Liver (tissue), 9 donors: ENCODE data around the gene DAG1. TPM values are rescaled to one million over a fixed set of nuclear protein-coding genes. Genes with fewer than 3 reads are reported as not detected.

ENCODE experiments used
- DNase-seq: peaks from one replicate; pipeline ENCODE4 v3.0.0-alpha.2; 2017; ENCODE audit warnings: low spot score
- H3K27ac ChIP-seq, 2 donors: one replicate each; pipeline ENCODE4 v1.7.0; 2013; ENCODE audit warnings: inconsistent platforms in 2 of 2, low read length in 2 of 2, control low read depth in 1 of 2, low read depth in 1 of 2, mild to moderate bottlenecking in 1 of 2
- H3K27me3 ChIP-seq, 4 donors: one replicate each; pipeline versions ENCODE4 v1.6.1 to v1.7.0; 2013; ENCODE audit warnings: low read length in 3 of 4, inconsistent platforms in 1 of 4, mild to moderate bottlenecking in 1 of 4, moderate library complexity in 1 of 4; ENCODE audit not compliant: control insufficient read depth in 4 of 4, insufficient read depth in 4 of 4
- H3K36me3 ChIP-seq, 4 donors: one replicate each; pipeline versions ENCODE4 v1.6.1 to v1.7.0; 2013; ENCODE audit warnings: low read length in 3 of 4, mild to moderate bottlenecking in 3 of 4, low read depth in 1 of 4, moderate library complexity in 1 of 4; ENCODE audit not compliant: control insufficient read depth in 4 of 4, insufficient read depth in 3 of 4
- H3K4me1 ChIP-seq, 4 donors: one replicate each; pipeline versions ENCODE4 v1.6.1 to v1.7.0; 2013; ENCODE audit warnings: low read length in 3 of 4, mild to moderate bottlenecking in 3 of 4, moderate library complexity in 1 of 4; ENCODE audit not compliant: control insufficient read depth in 4 of 4, insufficient read depth in 4 of 4
- H3K4me3 ChIP-seq, 3 donors: one replicate each; pipeline versions ENCODE4 v1.6.1 to v1.7.0; 2013; ENCODE audit warnings: low read length in 3 of 3, control low read depth in 1 of 3, low read depth in 1 of 3, mild to moderate bottlenecking in 1 of 3
- H3K9ac ChIP-seq, 2 donors: one replicate each; pipeline ENCODE4 v1.7.0; 2013; ENCODE audit warnings: low read length in 2 of 2, mild to moderate bottlenecking in 2 of 2, moderate library complexity in 2 of 2, control low read depth in 1 of 2, low read depth in 1 of 2
- H3K9me3 ChIP-seq, 4 donors: one replicate each; pipeline versions ENCODE4 v1.6.1 to v1.7.0; 2013; ENCODE audit warnings: low read length in 3 of 4; ENCODE audit not compliant: control insufficient read depth in 4 of 4
- ATF3 ChIP-seq: IDR thresholded peaks from 2 replicates; pipeline ENCODE4 v1.6.1; 2016; ENCODE audit warnings: antibody characterized with exemption
- EGR1 ChIP-seq, 2 donors: IDR thresholded peaks; 2 replicates each; pipeline ENCODE4 v1.6.1; 2016 to 2018; ENCODE audit warnings: antibody characterized with exemption in 2 of 2, low read depth in 2 of 2
- FOXA2 ChIP-seq: IDR thresholded peaks from 2 replicates; pipeline ENCODE4 v1.6.1; 2016; ENCODE audit warnings: antibody characterized with exemption
- GABPA ChIP-seq, 2 donors: IDR thresholded peaks in 1 of 2; conservative IDR thresholded peaks in 1 of 2; 2 replicates each; pipeline ENCODE4 v1.6.1; 2016; ENCODE audit warnings: antibody characterized with exemption in 2 of 2, mild to moderate bottlenecking in 1 of 2, moderate library complexity in 1 of 2
- HNF4A ChIP-seq, 2 donors: conservative IDR thresholded peaks; 2 replicates each; pipeline ENCODE4 v1.6.1; 2016; ENCODE audit warnings: antibody characterized with exemption in 2 of 2, mild to moderate bottlenecking in 2 of 2
- HNF4G ChIP-seq: IDR thresholded peaks from 2 replicates; pipeline ENCODE4 v1.6.1; 2016; ENCODE audit warnings: antibody characterized with exemption
- JUND ChIP-seq, 2 donors: IDR thresholded peaks; 2 replicates each; pipeline ENCODE4 v1.6.1; 2016; ENCODE audit warnings: antibody characterized with exemption in 2 of 2
- NR2F2 ChIP-seq: IDR thresholded peaks from 2 replicates; pipeline ENCODE4 v1.6.1; 2016; ENCODE audit warnings: antibody characterized with exemption
- RAD21 ChIP-seq, 2 donors: IDR thresholded peaks; 2 replicates each; pipeline ENCODE4 v1.6.1; 2016; ENCODE audit warnings: antibody characterized with exemption in 2 of 2, mild to moderate bottlenecking in 2 of 2
- REST ChIP-seq: IDR thresholded peaks from 2 replicates; pipeline ENCODE4 v1.6.1; 2016; ENCODE audit warnings: antibody characterized with exemption, mild to moderate bottlenecking
- RXRA ChIP-seq, 2 donors: IDR thresholded peaks; 2 replicates each; pipeline ENCODE4 v1.6.1; 2017 to 2018; ENCODE audit warnings: antibody characterized with exemption in 2 of 2, mild to moderate bottlenecking in 1 of 2
- SP1 ChIP-seq: IDR thresholded peaks from 2 replicates; pipeline ENCODE4 v1.6.1; 2018; ENCODE audit warnings: antibody characterized with exemption, mild to moderate bottlenecking
- TAF1 ChIP-seq: conservative IDR thresholded peaks from 2 replicates; pipeline ENCODE4 v1.6.1; 2016; ENCODE audit warnings: antibody characterized with exemption, mild to moderate bottlenecking
- YY1 ChIP-seq: IDR thresholded peaks from 2 replicates; pipeline ENCODE4 v1.6.1; 2016; ENCODE audit warnings: antibody characterized with exemption, mild to moderate bottlenecking
- WGBS: extraction: QIAGEN DNeasy Blood & Tissue Kit; methylation state at CpG from one replicate; pipeline ENCODE4 v1.1.7; 2013; 5-methylcytosine and 5-hydroxymethylcytosine counted together
- polyA plus RNA-seq, 2 donors: library from polyadenylated mRNA; stranded (reverse) in 1 of 2; unstranded in 1 of 2; fragments of 200-250 nt in 1 of 2; fragments of >200 nt in 1 of 2; fragmentation: Nextera tagmentation in 1 of 2; extraction: Ambion mirVana in 1 of 2; gene quantifications; one replicate each; pipeline versions ENCODE4 v1.2.1 to v1.2.3, GENCODE V29; 2013 to 2015
- total RNA-seq, 2 donors: library from RNA; depleted of rRNA; stranded (reverse); fragments of >200 nt; gene quantifications; one replicate each; pipeline ENCODE4 v1.2.3, GENCODE V29; 2014
- TF ChIP-seq, protein P1 (sequence below): IDR thresholded peaks from 2 replicates; pipeline ENCODE4 v1.6.1; 2016; ENCODE audit warnings: antibody characterized with exemption
- TF ChIP-seq, protein P2 (sequence below): IDR thresholded peaks from 2 replicates; pipeline ENCODE4 v1.6.1; 2016; ENCODE audit warnings: antibody characterized with exemption
- donor health status: healthy.
- donor health status: healthy.
- donor health status: healthy.
- donor health status: healthy.
- donor health status: healthy.

DAG1 gene
- total and polyA plus RNA-seq, 4 donors = 12.1 to 54.4 (median 28.5) TPM

DNA sequence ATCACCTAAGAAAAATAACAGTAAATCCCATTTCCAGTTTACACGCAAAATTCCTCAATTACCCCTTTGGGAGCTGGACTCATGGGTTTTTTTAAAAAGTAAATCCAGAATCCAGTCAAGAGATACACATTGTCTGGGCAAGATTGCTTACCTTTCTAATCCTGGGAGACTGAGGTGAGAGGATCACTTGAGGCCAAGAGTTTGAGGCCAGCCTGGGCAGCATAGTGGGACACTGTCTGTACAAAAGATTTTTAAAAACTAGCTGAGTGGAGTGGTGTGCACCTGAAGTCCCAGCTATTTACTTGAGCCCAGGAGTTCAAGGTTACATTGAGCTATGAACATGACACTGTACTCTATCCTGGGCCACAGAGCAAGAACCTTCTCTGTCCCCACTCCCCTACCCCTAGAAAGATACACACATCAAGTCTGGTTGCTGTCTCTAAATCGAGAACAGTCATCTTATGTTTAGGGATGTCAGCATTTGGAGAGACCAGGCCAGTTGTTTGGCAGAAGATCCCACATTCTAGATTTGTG, 39.0 kb downstream of the DAG1 start:
- no peak for DNase-seq
- WGBS = 31% methylated on average over 2 of the region's 2 CpGs
- peaks cover 3 to 9% (median 8%) of the 10 kb centered on the region in 4 donors for H3K36me3 ChIP-seq
- H3K4me3 ChIP-seq = no peak overlapping the region
- no peaks in the 10 kb centered on the region for H3K9me3 ChIP-seq
- peaks cover 8 to 15% (median 15%) of the 10 kb centered on the region in 4 donors for H3K4me1 ChIP-seq
- TF ChIP-seq HNF4A (conservative IDR thresholded peaks at IDR 0.05) (peak in 1 of 2 donors; percentile 8), RXRA (IDR thresholded peaks at IDR 0.05) (no peak)
- no peak overlapping the region for H3K27ac ChIP-seq
- no peak overlapping the region for H3K9ac ChIP-seq
- no peaks in the 10 kb centered on the region for H3K27me3 ChIP-seq

GRCh38 chr3:49511639-49512038, 41.6 kb downstream of the DAG1 start:
- TF ChIP-seq GABPA (IDR thresholded peaks at IDR 0.05 in 1 of 2, conservative IDR thresholded peaks at IDR 0.05 in 1 of 2) (no peak), HNF4G (no peak), FOXA2 (no peak), RXRA (IDR thresholded peaks at IDR 0.05) (no peak), NR2F2 (no peak), YY1 (no peak), TAF1 (no peak)
- TF ChIP-seq, protein P1, sequence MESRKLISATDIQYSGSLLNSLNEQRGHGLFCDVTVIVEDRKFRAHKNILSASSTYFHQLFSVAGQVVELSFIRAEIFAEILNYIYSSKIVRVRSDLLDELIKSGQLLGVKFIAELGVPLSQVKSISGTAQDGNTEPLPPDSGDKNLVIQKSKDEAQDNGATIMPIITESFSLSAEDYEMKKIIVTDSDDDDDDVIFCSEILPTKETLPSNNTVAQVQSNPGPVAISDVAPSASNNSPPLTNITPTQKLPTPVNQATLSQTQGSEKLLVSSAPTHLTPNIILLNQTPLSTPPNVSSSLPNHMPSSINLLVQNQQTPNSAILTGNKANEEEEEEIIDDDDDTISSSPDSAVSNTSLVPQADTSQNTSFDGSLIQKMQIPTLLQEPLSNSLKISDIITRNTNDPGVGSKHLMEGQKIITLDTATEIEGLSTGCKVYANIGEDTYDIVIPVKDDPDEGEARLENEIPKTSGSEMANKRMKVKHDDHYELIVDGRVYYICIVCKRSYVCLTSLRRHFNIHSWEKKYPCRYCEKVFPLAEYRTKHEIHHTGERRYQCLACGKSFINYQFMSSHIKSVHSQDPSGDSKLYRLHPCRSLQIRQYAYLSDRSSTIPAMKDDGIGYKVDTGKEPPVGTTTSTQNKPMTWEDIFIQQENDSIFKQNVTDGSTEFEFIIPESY = no peak
- DNase-seq = no peak

DNA sequence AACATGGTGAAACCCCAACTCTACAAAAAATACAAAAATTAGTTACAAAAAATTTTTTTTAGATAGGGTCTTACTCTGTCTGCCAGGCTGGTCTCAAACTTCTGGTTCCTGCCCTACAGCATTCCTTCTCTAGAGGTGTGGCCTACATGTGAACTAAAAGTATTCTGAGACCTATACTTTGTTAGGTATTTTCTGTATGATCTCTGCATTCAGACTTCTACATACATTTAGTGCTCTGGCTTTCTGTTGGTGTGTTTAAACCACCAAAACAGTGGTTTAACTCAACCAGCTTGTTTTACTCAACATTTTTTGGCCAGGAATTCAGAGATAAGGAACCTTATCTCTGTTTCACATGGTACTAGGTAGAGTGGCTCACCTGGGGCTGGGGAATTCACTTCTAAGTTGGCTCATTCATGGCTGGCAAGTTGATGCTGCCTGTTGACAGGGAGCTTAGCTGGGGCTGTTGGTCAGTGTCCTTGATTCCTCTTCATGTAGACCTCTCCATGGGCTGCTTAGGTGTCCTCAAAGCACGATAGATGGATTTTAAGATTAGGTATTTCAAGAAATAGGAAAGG, 42.8 kb downstream of the DAG1 start:
- no peaks in the 10 kb centered on the region for H3K27me3 ChIP-seq
- WGBS = 94% methylated on average over 1 of the region's 1 CpG
- peaks cover 3 to 9% (median 8%) of the 10 kb centered on the region in 4 donors for H3K36me3 ChIP-seq
- no peak for DNase-seq
- H3K27ac ChIP-seq = peak overlapping the region in 1 of 2 donors; percentile 36
- no peak overlapping the region for H3K9ac ChIP-seq
- peaks cover 15 to 27% (median 19%) of the 10 kb centered on the region in 4 donors for H3K4me1 ChIP-seq
- H3K9me3 ChIP-seq = no peaks in the 10 kb centered on the region
- H3K4me3 ChIP-seq = no peak overlapping the region
- TF ChIP-seq HNF4G = no peak
- TF ChIP-seq, protein P2, sequence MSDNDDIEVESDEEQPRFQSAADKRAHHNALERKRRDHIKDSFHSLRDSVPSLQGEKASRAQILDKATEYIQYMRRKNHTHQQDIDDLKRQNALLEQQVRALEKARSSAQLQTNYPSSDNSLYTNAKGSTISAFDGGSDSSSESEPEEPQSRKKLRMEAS = no peak
- no peak for TF ChIP-seq ATF3
- TF ChIP-seq FOXA2 = no peak
- TF ChIP-seq RXRA (IDR thresholded peaks at IDR 0.05) = no peak
- no peak for TF ChIP-seq EGR1 (IDR thresholded peaks at IDR 0.05; ENCODE audit: low read depth in 2 of 2)
- no peak for TF ChIP-seq REST
- TF ChIP-seq HNF4A (conservative IDR thresholded peaks at IDR 0.05) = no peak
- TF ChIP-seq JUND (IDR thresholded peaks at IDR 0.05) = no peak
- TF ChIP-seq TAF1 = no peak
- no peak for TF ChIP-seq RAD21 (IDR thresholded peaks at IDR 0.05)
- no peak for TF ChIP-seq NR2F2
- no peak for TF ChIP-seq SP1
- TF ChIP-seq YY1 = no peak
- TF ChIP-seq, protein P1 = no peak
- TF ChIP-seq GABPA (IDR thresholded peaks at IDR 0.05 in 1 of 2, conservative IDR thresholded peaks at IDR 0.05 in 1 of 2) = no peak

More at GRCh38 chr3:49511639-49512038, 41.6 kb downstream of the DAG1 start:
- Histone ChIP-seq H3K36me3 (peaks cover 3 to 9% (median 8%) of the 10 kb centered on the region in 4 donors), H3K4me3 (no peak overlapping the region), H3K4me1 (peaks cover 13 to 22% (median 18%) of the 10 kb centered on the region in 4 donors), H3K9ac (no peak overlapping the region), H3K27me3 (no peaks in the 10 kb centered on the region), H3K9me3 (no peaks in the 10 kb centered on the region), H3K27ac (no peak overlapping the region)
- 93% methylated on average over 2 of the region's 2 CpGs for WGBS
